NB4 (cell line): ENCODE measurements around the gene CRIP1.

ENCODE experiments used
- DNase-seq: peaks from one replicate; pipeline ENCODE4 v3.0.0; 2010; ENCODE audit warnings: low read depth
- H3K4me3 ChIP-seq: one replicate; pipeline ENCODE4 v1.5.1; 2011; ENCODE audit warnings: mild to moderate bottlenecking, low read depth, low read length, moderate library complexity
- MAX ChIP-seq: IDR thresholded peaks from 2 replicates; pipeline ENCODE4 v1.6.1; 2011; ENCODE audit warnings: low read depth, low read length
- MYC ChIP-seq: IDR thresholded peaks from 2 replicates; pipeline ENCODE4 v1.6.1; 2011; ENCODE audit warnings: low read depth, low read length
- POLR2A ChIP-seq: IDR thresholded peaks from 2 replicates; pipeline ENCODE4 v1.6.1; 2011; ENCODE audit warnings: mild to moderate bottlenecking; ENCODE audit not compliant: insufficient read length; ENCODE audit errors: extremely low read depth
- TF ChIP-seq, protein P1 (sequence below): IDR thresholded peaks from one replicate; pipeline ENCODE4 v1.5.1; 2012; ENCODE audit warnings: low read depth, low read length

The CRIP1 gene

GRCh38 chr14:105494606-105494929 lies 7.9 kb downstream of the CRIP1 start:
- no peak for DNase-seq
- TF ChIP-seq, protein P1, sequence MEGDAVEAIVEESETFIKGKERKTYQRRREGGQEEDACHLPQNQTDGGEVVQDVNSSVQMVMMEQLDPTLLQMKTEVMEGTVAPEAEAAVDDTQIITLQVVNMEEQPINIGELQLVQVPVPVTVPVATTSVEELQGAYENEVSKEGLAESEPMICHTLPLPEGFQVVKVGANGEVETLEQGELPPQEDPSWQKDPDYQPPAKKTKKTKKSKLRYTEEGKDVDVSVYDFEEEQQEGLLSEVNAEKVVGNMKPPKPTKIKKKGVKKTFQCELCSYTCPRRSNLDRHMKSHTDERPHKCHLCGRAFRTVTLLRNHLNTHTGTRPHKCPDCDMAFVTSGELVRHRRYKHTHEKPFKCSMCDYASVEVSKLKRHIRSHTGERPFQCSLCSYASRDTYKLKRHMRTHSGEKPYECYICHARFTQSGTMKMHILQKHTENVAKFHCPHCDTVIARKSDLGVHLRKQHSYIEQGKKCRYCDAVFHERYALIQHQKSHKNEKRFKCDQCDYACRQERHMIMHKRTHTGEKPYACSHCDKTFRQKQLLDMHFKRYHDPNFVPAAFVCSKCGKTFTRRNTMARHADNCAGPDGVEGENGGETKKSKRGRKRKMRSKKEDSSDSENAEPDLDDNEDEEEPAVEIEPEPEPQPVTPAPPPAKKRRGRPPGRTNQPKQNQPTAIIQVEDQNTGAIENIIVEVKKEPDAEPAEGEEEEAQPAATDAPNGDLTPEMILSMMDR, result no peak
- no peak for TF ChIP-seq MAX
- TF ChIP-seq MYC, result no peak
- no peak for TF ChIP-seq POLR2A
- no peak overlapping the region for H3K4me3 ChIP-seq

DNA sequence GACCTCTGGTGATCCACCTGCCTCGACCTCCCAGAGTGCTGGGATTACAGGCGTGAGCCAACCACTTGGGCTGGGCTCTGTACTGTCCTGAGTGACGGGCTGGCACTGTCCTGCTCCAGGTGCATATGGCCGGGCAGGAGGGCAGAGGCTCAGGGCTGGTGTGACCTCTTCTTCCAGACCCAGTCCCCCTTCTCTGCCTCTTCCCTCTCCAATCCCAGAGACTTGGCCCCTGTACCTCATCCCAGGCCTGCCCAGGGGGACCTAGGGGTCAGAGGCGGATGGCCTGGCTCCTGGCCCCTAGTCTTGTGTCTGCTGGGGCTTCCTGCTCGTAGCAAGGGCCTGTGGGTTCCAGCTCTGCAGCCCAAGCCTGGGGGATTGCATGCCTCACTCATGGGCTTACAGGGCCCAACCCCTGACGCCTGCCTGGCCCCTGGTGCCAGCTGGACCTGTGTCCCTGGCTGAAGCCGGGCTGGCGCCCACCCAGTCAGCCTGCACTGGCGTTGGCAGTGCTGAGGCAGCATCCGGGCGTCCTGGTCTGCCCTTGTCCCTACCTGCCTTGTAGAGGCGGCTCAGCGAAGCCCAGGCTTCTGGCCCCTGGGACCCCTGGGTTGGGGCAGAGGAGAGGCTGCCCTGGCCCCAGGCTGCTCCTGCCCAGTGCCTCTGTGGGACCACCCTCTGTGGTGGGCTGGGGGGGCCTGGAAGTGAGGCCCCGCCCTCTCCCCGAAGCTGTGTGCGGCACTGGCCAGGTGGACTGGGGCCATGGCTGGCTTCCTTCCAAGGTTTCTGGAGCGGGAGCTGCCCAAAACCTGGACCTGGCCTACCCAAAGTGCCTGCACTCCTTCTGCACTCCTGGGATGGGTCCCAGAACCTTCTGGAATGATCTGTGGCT lies 8.7 kb downstream of the CRIP1 start:
- no peak overlapping the region for H3K4me3 ChIP-seq
- TF ChIP-seq, protein P1, result no peak
- TF ChIP-seq MAX, result no peak
- no peak for TF ChIP-seq MYC
- TF ChIP-seq POLR2A, result no peak
- no peak for DNase-seq

DNA sequence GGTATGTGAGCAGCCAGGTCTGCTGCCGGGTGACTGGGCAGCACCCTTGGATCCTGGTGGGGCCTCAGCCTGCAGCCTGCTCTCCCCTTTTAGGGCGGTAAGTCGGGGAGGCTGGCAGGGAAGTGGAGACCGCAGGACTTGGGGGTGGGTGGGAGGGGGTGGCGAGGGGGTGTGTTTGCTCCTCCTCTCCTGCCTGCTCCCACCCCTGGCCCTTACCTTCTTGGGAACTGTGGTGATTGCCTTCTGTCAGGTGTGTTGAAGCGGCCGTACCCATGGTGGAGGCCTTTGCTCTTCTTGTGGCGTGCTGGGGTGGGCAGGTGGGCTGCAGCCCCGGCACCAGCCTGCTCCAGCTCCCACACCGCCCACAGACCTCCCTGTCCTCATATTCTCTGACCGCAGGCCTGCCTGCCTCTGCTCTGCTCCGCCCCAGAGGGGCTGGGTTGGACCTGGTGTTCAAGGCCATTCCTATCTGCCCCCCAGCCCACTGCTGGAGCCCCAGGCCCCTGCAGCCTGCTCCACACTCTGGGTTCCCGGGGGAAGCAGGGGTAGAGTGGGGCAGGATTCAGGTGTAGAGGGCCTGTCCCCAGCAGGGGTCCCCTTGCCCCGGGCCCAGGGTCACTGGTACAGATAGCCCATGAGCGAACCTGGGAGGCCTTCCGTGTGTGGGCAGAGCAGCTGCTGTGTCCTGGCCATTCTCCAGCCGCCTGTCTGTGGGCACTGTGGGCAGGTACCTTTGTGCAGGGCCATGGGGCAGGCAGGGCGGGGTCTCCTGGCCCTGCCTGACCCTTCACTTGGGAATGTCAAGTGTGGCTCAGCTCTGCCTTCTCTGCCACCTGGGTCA lies 9.5 kb downstream of the CRIP1 start:
- no peak for DNase-seq
- no peak overlapping the region for H3K4me3 ChIP-seq
- TF ChIP-seq, protein P1, result no peak
- TF ChIP-seq MYC, result no peak
- no peak for TF ChIP-seq POLR2A
- no peak for TF ChIP-seq MAX

- no peak for DNase-seq
- H3K4me3 ChIP-seq, result no peak overlapping the region
- no peak for TF ChIP-seq MYC
- TF ChIP-seq, protein P1, result no peak
- TF ChIP-seq POLR2A, result no peak
- no peak for TF ChIP-seq MAX
These were observed 10.3 kb downstream of the CRIP1 start for GRCh38 chr14:105496831-105497591.

GRCh38 chr14:105497671-105498429 lies 11.2 kb downstream of the CRIP1 start:
- no peak for DNase-seq
- no peak overlapping the region for H3K4me3 ChIP-seq
- TF ChIP-seq MYC, result no peak
- no peak for TF ChIP-seq POLR2A
- TF ChIP-seq MAX, result no peak
- TF ChIP-seq, protein P1, result no peak
